GM13977 (cell line): ENCODE measurements around the gene PLXNB1.

Experiments used
- DNase-seq: peaks from one replicate; pipeline ENCODE4 v3.0.0; 2012; ENCODE audit warnings: low spot score
- CTCF ChIP-seq: IDR thresholded peaks from 2 replicates; pipeline ENCODE4 v1.5.1; 2012; ENCODE audit warnings: mild to moderate bottlenecking, control low read depth; ENCODE audit not compliant: insufficient read depth; ENCODE audit errors: extremely low read depth, missing control alignments
- in situ Hi-C: fragments of 300-500 bp; cut with MboI; formaldehyde crosslinking; loops from one replicate; pipeline ENCODE4 v1.12.0; 2022; ENCODE audit warnings: low sequenced_read_pairs, low pct_unique_long_range_greater_than_20kb, mixed read lengths, inconsistent platforms; ENCODE audit not compliant: unreplicated experiment

The PLXNB1 gene

DNA sequence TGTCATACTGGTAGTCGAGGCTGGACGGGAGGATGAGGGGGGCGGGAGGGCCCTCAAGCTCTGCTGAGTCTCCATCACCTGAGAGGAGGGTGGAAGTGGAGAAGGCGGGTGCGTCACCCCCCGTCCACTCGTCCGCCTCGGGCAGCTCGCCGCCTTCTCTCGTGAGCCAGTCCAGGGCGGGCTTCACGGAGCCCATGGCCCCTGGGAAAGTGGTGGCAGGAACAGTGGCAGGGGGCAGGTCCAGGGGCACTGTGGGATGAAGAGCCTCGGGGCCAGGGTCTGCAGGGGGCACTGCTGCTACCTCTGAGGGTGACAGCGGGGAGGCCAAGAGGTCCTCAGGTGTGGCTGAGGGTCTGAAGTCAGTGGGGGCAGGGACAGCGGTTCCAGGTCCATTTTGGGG, 10.3 kb downstream of the PLXNB1 start:
- in situ Hi-C loops = no loop called here
- TF ChIP-seq CTCF = no peak
- no peak for DNase-seq

DNA sequence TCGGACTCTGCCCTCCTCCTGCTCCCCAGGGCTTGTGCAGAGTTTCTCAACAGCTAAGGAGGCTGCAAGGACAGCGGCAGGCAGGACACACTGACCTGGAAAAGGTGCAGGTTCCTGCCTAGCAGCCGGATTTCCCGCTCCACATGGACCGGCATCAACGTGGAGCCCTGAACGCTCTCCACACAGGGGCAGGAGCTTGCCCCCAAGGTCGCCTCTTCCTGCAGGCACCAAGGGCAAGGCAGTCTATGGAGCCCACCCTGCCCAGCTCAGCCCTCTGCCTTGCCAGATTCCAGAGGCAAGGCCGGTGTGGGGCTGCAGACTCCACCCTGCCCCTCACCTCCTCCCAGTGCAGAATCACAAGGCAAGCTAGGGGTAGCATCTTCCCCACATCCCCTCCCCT, 10.7 kb downstream of the PLXNB1 start:
- no peak for DNase-seq
- no peak for TF ChIP-seq CTCF
- in situ Hi-C loops = no loop called here

- TF ChIP-seq CTCF = no peak
- in situ Hi-C loops = no loop called here
Measured at GRCh38 chr3:48418651-48419050, 11.2 kb downstream of the PLXNB1 start.

GRCh38 chr3:48418140-48418539, 11.7 kb downstream of the PLXNB1 start:
- DNase-seq = no peak
- no peak for TF ChIP-seq CTCF
- in situ Hi-C loops = no loop called here

More at GRCh38 chr3:48418651-48419050, 11.2 kb downstream of the PLXNB1 start:
- no peak for DNase-seq

DNA sequence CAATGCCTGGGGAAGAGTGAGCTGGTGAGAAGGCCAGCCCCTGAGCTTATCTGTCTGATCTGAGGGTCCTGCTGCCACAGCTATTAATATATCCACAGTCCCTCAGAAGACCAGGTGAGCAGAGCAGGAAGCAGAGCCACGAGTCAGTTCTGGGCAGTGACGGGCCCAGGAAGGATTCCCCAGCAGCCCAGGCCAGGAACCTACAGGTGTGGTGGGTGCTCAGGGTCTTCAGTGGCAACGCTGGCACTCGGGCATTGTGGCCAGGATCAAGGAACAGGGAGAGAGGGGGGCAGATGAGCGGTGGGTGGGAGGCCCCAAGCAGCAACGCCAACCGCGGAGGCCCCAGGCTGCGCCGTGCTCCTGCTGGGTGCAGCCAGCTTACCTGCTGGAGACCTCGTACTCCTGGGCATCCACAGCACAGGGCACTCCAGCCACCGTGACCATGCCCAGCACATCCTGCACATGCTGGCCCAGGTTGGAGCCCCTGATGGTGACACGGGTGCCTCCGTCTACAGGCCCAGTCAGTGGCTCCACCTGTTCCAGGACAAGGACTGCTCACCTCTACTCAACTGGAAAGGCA, 12.3 kb downstream of the PLXNB1 start:
- in situ Hi-C loops = no loop called here
- no peak for DNase-seq
- no peak for TF ChIP-seq CTCF

GRCh38 chr3:48416546-48416945, 13.3 kb downstream of the PLXNB1 start:
- DNase-seq = no peak
- in situ Hi-C loops = no loop called here

More at GRCh38 chr3:48416546-48416945, 13.3 kb downstream of the PLXNB1 start:
- TF ChIP-seq CTCF = no peak
